GM23338 (cell line): Measurements from ENCODE around the gene SLK. TPM values are rescaled to one million over a fixed set of nuclear protein-coding genes. Genes with fewer than 3 reads are reported as not detected.

Experiments
- ATAC-seq: fragments of 200-7000 bp; cut with Tn5 transposase; 3 replicates; pipeline ENCODE4 v1.9.1; 2020
- DNase-seq: peaks from one replicate; pipeline ENCODE4 v3.0.0-alpha.2; 2015; ENCODE audit warnings: low spot score
- H2AFZ ChIP-seq: fragments of 200-600 bp; sonication (generic); 2 replicates; pipeline ENCODE4 v1.8.0; 2016; ENCODE audit warnings: antibody characterized with exemption, mild to moderate bottlenecking, moderate library complexity
- H3F3A ChIP-seq: fragments of 200-600 bp; sonication (generic); replicated peaks from 2 replicates; pipeline ENCODE4 v1.8.0; 2017; ENCODE audit warnings: antibody characterized with exemption, mixed run types, low read depth
- H3K27ac ChIP-seq: fragments of 200-600 bp; sonication (generic); 2 replicates; pipeline ENCODE4 v1.6.1; 2016; ENCODE audit warnings: low read depth
- H3K27me3 ChIP-seq: fragments of 200-600 bp; sonication (generic); 2 replicates; pipeline ENCODE4 v1.8.0; 2016; ENCODE audit warnings: mild to moderate bottlenecking, mixed run types, moderate library complexity; ENCODE audit not compliant: insufficient read depth
- H3K36me3 ChIP-seq: fragments of 200-600 bp; sonication (generic); 2 replicates; pipeline ENCODE4 v1.8.0; 2016; ENCODE audit warnings: mild to moderate bottlenecking; ENCODE audit not compliant: insufficient read depth
- H3K4me1 ChIP-seq: fragments of 200-600 bp; sonication (generic); 2 replicates; pipeline ENCODE4 v1.8.0; 2016; ENCODE audit warnings: mild to moderate bottlenecking, moderate library complexity; ENCODE audit not compliant: insufficient read depth
- H3K4me2 ChIP-seq: fragments of 200-600 bp; sonication (generic); 2 replicates; pipeline ENCODE4 v1.7.1; 2017; ENCODE audit warnings: mixed run types
- H3K4me3 ChIP-seq: fragments of 200-600 bp; sonication (generic); 2 replicates; pipeline ENCODE4 v1.6.1; 2016; ENCODE audit warnings: mixed run types
- H3K79me2 ChIP-seq: fragments of 200-600 bp; sonication (generic); replicated peaks from 2 replicates; pipeline ENCODE4 v1.8.0; 2017; ENCODE audit warnings: mild to moderate bottlenecking; ENCODE audit not compliant: insufficient read depth
- H3K9me2 ChIP-seq: fragments of 200-600 bp; sonication (generic); 2 replicates; pipeline ENCODE4 v1.8.0; 2017; ENCODE audit not compliant: insufficient read depth
- H4K20me1 ChIP-seq: fragments of 200-600 bp; sonication (generic); replicated peaks from 2 replicates; pipeline ENCODE4 v1.8.0; 2017; ENCODE audit warnings: mild to moderate bottlenecking; ENCODE audit not compliant: insufficient read depth
- H3K27ac Mint-ChIP-seq: 2 replicates; pipeline ENCODE4 v1.8.0; 2020; ENCODE audit warnings: inconsistent platforms, mild to moderate bottlenecking, moderate library complexity, mixed read lengths
- H3K27me3 Mint-ChIP-seq: 3 replicates; pipeline ENCODE4 v1.8.0; 2022; ENCODE audit warnings: low read depth, mild to moderate bottlenecking, moderate library complexity, mixed read lengths, inconsistent platforms; ENCODE audit not compliant: insufficient read depth, poor library complexity
- H3K36me3 Mint-ChIP-seq: 3 replicates; pipeline ENCODE4 v1.8.0; 2021; ENCODE audit warnings: low read depth, mild to moderate bottlenecking, inconsistent platforms, moderate library complexity, mixed read lengths
- H3K4me1 Mint-ChIP-seq: 3 replicates; pipeline ENCODE4 v1.8.0; 2020; ENCODE audit warnings: mild to moderate bottlenecking, inconsistent platforms, mixed read lengths
- H3K4me3 Mint-ChIP-seq: 3 replicates; pipeline ENCODE4 v1.8.0; 2021; ENCODE audit warnings: moderate library complexity, mild to moderate bottlenecking, inconsistent platforms, mixed read lengths
- H3K9me3 Mint-ChIP-seq: 3 replicates; pipeline ENCODE4 v1.8.0; 2020; ENCODE audit warnings: moderate library complexity, mild to moderate bottlenecking, inconsistent platforms, mixed read lengths
- CREB1 ChIP-seq: fragments of 250-450 bp; sonication (Bioruptor Pico); IDR thresholded peaks from 2 replicates; pipeline ENCODE4 v1.5.0; 2020; ENCODE audit warnings: low read depth, mild to moderate bottlenecking, moderate library complexity
- EZH2 ChIP-seq: fragments of 200-600 bp; sonication (generic); IDR thresholded peaks from one replicate; pipeline ENCODE4 v1.8.0; 2017; ENCODE audit warnings: antibody characterized with exemption, mild to moderate bottlenecking, low read depth; ENCODE audit not compliant: unreplicated experiment
- JUNB ChIP-seq: IDR thresholded peaks from one replicate; pipeline ENCODE4 v1.6.1; 2016; ENCODE audit warnings: antibody characterized with exemption; ENCODE audit not compliant: unreplicated experiment
- POLR2AphosphoS5 ChIP-seq: IDR thresholded peaks from 2 replicates; pipeline ENCODE4 v1.6.1; 2016; ENCODE audit warnings: antibody characterized with exemption, low read depth
- ZNF462 ChIP-seq: fragments of 250-450 bp; sonication (Bioruptor Pico); IDR thresholded peaks from 2 replicates; pipeline ENCODE4 v1.5.0; 2020; ENCODE audit warnings: mild to moderate bottlenecking, moderate library complexity
- polyA plus RNA-seq: library from polyadenylated mRNA; unstranded; fragments of >200 nt; fragmentation: Nextera tagmentation; extraction: Ambion mirVana; gene quantifications from 2 replicates; pipeline ENCODE4 v1.2.1, GENCODE V29; 2016
- total RNA-seq: library from RNA; depleted of rRNA; stranded (reverse); fragments of >200 nt; shearing (Covaris generic); gene quantifications from 2 replicates; pipeline ENCODE4 v1.2.3, GENCODE V29; 2014

SLK gene
- total and polyA plus RNA-seq, 2 experiments from 2014 or later, result 8.4 to 21.5 TPM

- TF ChIP-seq ZNF462 (CRISPR knock-in tag) (no peak), EZH2 (no peak), POLR2AphosphoS5 (no peak)
These were observed 10.3 kb downstream of the SLK start (continued) for GRCh38 chr10:103977204-103977603.

GRCh38 chr10:103979530-103979929, 12.6 kb downstream of the SLK start:
- ATAC-seq, result no peak
- Histone ChIP-seq H4K20me1 (0 out of 2 replicates have a peak, but pooled peaks cover 4% of the 10 kb centered on the region), H3K9me2 (no peaks in the 10 kb centered on the region), H2AFZ (no peak overlapping the region), H3K27me3 (no peaks in the 10 kb centered on the region), H3K4me3 (no peak overlapping the region), H3K36me3 (no peaks in the 10 kb centered on the region), H3K27ac (no peak overlapping the region), H3K79me2 (peaks cover 54% of the 10 kb centered on the region), H3F3A (no peaks in the 10 kb centered on the region), H3K4me1 (peaks cover 10% of the 10 kb centered on the region), H3K4me2 (no peak overlapping the region)
- no peak overlapping the region for H3K4me3 Mint-ChIP-seq
- no peaks in the 10 kb centered on the region for H3K27me3 Mint-ChIP-seq
- TF ChIP-seq CREB1 (CRISPR knock-in tag), result no peak
- no peak for TF ChIP-seq JUNB
- DNase-seq, result no peak
- no peaks in the 10 kb centered on the region for H3K36me3 Mint-ChIP-seq
- no peaks in the 10 kb centered on the region; the same call in 2 of the 3 replicates for H3K9me3 Mint-ChIP-seq
- H3K4me1 Mint-ChIP-seq, result peaks cover 13% of the 10 kb centered on the region
- no peak overlapping the region for H3K27ac Mint-ChIP-seq
